VCaP (cell line): ENCODE data around the gene HSPA1B.
"Not testable (repeated sequence)": the region's sequence is repeated elsewhere in the genome, so short reads cannot be mapped to it uniquely, and the experiment has no call there.

ENCODE experiments used
- H3K27ac ChIP-seq: fragments of 450-650 bp; 2 replicates; pipeline ENCODE4 v1.5.1; 2017
- CTCF ChIP-seq: fragments of 450-650 bp; conservative IDR thresholded peaks from 2 replicates; pipeline ENCODE4 v1.5.1; 2017; ENCODE audit warnings: mild to moderate bottlenecking, moderate library complexity

The HSPA1B gene

GRCh38 chr6:31838968-31839367 is 11.4 kb downstream of the HSPA1B start:
- peak overlapping the region; percentile 94; the same call in 1 of the 2 replicates for H3K27ac ChIP-seq

GRCh38 chr6:31839779-31840126 is 12.2 kb downstream of the HSPA1B start:
- H3K27ac ChIP-seq = not testable (repeated sequence)

More at GRCh38 chr6:31838968-31839367, 11.4 kb downstream of the HSPA1B start:
- TF ChIP-seq CTCF = no peak

GRCh38 chr6:31842053-31842452 is 14.5 kb downstream of the HSPA1B start:
- TF ChIP-seq CTCF = no peak
- no peak overlapping the region for H3K27ac ChIP-seq

- no peak for TF ChIP-seq CTCF
- no peak overlapping the region for H3K27ac ChIP-seq
These were observed 17.0 kb downstream of the HSPA1B start for GRCh38 chr6:31844507-31844906.

- H3K27ac ChIP-seq = no peak overlapping the region; the same call in 1 of the 2 replicates
- no peak for TF ChIP-seq CTCF
These were observed 19.9 kb downstream of the HSPA1B start for GRCh38 chr6:31847276-31847978.

- no peak for TF ChIP-seq CTCF
- H3K27ac ChIP-seq = no peak overlapping the region; the same call in 1 of the 2 replicates
These were observed 23.4 kb downstream of the HSPA1B start for GRCh38 chr6:31850765-31851484.

GRCh38 chr6:31851485-31851832 is 23.9 kb downstream of the HSPA1B start:
- H3K27ac ChIP-seq = no peak overlapping the region; the same call in 1 of the 2 replicates
- TF ChIP-seq CTCF = no peak

- H3K27ac ChIP-seq = peak overlapping the region; percentile 48
These were observed 24.6 kb downstream of the HSPA1B start for GRCh38 chr6:31851980-31852718.

- H3K27ac ChIP-seq = not testable (repeated sequence)
These were observed 30.2 kb downstream of the HSPA1B start for GRCh38 chr6:31857774-31858173.
